GM19023 (cell line): ENCODE results near the gene PTPRG.

Source experiments
- ATAC-seq: cut with Tn5 transposase; IDR thresholded peaks from one replicate; pipeline ENCODE4 v1.9.1; 2021; ENCODE audit warnings: mild to moderate bottlenecking, moderate library complexity; ENCODE audit not compliant: unreplicated experiment

The PTPRG gene

GRCh38 chr3:61884794-61885193 is 323.4 kb downstream of the PTPRG start:
- ATAC-seq = no peak

DNA sequence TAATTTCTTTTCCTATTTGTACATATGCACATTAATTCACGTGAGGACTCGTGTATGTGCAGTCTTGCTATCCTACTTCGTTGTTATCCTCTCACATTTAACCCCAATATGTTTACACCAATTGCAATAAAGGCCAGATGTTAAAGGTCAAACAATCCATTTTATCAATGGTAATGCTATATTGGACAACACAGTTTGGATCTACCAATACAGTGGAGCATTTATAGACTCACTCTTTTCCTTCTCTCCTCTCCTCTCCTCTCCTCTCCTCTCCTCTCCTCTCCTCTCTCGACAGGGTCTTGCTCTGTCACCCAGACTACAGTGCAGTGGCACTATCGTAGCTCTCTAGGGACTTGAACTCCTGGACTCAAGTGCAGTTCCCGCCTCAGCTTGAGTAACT is 324.0 kb downstream of the PTPRG start:
- ATAC-seq = no peak

GRCh38 chr3:61887206-61887605 is 325.8 kb downstream of the PTPRG start:
- ATAC-seq = no peak

GRCh38 chr3:61889259-61889658 is 327.9 kb downstream of the PTPRG start:
- ATAC-seq = no peak

DNA sequence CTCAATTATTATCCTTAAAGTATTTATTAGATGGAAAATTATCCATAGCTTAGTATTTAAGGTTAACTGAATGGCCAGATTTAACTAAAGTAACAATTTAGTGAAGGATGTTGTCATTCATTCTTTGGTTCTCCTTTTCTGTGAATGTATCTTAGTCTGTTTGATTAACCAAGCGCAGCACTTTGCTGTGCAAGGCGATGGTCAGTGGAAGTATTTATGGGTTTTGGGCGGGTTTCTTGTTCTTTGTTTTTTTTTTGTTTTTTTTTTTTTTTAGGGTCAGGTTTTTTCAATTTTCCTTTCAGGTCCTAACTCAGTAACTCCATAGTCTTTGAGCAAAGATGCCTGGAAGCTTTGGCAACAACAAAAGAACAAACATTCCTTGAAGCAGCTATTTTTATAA is 328.8 kb downstream of the PTPRG start:
- no peak for ATAC-seq

DNA sequence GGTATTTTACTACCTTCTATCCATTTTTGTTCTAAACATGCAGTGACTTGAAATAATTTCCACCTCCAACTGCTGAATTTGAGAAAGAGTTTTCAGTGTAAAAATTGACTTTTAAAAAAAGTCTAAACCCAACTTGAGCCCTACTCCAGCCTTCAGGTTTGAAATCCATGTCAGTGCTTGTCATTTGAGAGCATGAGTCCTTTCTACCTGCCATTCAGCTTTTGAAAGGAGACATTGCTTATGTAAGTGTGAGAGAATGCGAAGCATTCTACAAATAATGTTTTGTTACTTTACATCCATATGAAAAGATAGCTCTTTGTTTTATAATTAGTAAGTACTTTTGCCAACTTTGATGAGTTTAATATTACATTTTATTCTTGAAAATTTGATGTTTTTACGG is 329.2 kb downstream of the PTPRG start:
- ATAC-seq = no peak

- ATAC-seq = no peak
Observed at GRCh38 chr3:61892891-61893290, 331.5 kb downstream of the PTPRG start.

DNA sequence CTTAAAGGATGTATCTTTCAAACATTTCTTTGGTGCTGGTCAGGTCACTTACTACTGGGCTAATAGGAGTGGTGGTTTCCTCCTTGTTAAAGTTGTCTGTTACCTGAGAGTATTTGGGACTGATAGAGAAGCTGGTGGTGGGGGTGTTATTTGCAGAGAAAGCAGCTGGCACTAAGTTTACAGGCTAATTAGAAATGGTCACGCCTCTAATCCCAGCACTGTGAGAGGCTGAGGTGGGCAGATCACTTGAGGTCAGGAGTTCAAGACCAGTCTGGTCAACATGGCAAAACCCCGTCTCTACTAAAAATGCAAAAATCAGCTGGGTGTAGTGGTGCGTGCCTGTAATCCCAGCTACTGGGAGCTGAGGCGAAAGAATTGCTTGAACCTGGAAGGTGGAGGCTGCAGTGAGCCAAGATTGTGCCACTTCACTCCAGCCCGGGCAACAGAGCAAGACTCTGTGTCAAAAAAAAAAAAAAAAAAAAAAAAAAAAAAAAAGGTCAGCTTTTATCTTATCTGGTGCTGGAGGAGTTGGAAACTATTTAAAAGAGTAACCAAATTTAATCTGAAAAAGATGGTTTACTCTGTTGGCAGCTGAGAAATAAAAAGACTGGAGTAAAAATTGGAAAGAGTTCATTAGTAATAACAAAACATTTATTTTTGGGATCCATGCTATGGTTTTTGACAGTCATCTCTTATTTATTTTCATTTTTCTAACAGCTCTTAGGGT is 332.6 kb downstream of the PTPRG start:
- ATAC-seq = no peak

DNA sequence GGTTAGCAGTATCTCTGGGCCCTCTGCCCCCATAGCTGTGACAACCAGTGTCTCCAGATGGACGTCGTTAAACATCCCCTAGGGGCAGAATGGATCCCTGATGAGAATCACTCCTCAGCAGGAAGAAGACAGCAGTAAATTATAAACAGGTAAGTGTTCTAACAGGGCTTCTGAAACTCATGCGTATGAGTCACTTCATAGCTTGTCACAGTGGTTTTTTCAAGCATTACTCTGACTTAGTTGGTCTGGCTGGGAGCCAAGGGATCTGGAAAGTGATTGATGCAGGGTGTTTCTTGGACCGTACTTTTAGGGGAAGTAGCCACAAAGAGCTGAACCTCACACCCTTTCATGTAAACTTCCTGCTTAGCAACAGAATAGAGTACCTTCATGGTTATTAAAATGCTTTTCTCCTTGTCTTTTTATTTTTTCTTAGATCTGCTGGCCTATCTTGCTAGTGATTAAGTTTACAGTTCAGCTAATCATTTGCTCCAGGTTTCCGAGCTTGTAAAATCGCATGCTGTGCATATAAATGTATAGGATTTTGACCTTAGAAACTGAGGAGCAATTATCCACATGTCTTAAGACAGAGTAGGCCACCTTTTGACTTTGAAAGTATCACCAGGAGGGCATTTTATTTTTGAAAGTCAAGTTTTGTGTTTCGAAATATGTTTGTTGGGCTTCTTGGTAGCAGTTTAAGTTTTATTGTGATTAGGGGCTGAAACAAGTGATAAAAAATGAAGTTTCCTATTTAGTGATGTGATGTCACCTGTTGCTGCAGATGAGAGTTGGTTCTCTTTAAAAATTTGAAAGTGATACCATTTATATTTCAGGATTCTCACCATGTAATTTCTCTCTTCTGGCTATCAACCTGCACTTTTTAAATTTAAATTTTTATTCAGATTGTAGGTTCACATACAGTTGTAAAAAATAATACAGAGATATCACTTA is 333.9 kb downstream of the PTPRG start:
- ATAC-seq = peak; percentile 93

DNA sequence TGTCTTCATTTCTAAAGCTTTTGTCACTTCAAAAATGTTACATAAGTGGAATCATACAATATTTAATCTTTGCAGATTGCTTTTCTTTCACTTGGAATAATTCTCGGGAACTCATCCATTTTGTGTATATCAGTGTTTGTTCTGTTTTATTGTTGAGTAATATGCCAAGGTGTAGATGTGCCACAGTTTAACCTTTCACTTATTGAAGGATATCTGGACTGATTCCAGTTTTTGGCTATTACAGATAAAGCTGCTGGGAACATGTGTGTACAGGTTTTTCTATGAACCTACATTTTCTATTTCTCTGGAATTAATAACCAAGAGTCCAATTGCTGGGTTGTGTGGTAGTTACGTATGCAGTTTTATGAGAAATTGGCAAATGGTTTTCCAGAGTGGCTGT is 334.9 kb downstream of the PTPRG start:
- no peak for ATAC-seq

GRCh38 chr3:61897848-61898247 is 336.5 kb downstream of the PTPRG start:
- no peak for ATAC-seq

- no peak for ATAC-seq
Observed at GRCh38 chr3:61899700-61900462, 338.5 kb downstream of the PTPRG start.

- ATAC-seq = no peak
Observed at GRCh38 chr3:61901496-61901895, 340.1 kb downstream of the PTPRG start.

- ATAC-seq = no peak
Observed at GRCh38 chr3:61901986-61902385, 340.6 kb downstream of the PTPRG start.

DNA sequence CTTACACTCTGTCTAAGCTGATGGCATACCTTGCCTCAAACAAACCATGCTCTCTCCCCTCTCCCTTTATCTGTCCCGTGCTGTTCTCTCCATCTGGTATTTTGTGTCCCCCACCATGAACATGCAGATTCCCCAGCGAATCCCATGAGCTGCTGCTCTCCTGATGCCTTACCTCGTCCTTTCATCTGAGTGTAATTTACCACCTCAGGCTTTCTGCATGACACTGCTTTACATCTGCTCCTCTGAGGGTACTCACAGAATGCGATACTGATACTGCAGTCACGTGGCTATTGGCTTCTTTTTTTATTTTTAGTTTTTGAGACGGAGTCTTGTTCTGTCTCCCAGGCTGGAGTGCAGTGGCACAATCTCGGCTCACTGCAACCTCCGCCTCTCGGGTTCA is 341.7 kb downstream of the PTPRG start:
- ATAC-seq = no peak

DNA sequence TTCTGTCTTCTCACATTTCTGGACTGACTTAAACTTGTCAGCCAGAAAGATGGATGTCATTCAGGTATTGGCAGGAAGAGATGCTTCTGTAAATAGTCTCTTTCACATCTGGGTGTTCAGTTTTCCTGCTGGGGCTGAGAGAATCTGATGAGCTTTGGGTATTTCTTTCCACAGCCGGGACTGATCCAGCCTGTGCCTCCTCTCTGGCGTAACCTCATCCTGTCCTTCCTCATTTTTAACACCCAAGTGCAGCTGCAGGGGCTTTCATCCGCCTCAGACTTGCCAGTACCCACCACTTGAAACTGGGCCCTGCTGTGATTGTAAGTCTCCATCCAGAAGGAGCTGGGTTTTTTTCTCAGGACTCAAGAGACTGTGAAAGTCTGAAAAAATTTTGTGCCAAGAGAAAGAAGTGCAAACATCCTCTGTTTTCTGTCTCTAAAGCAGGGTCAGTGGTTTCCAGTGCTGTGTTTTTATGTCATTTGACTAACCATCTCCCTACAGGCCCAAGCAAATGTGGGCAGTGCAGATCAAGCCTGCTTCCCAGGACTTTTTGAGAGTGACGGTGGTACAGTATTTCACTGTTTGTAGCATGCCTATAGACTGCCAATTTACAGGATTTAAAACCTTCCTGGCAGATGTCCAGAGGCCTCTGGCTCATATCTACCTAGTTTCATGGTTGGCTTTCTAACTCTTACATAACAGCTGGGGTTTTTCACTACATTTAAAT is 342.7 kb downstream of the PTPRG start:
- peak; percentile 49 for ATAC-seq

DNA sequence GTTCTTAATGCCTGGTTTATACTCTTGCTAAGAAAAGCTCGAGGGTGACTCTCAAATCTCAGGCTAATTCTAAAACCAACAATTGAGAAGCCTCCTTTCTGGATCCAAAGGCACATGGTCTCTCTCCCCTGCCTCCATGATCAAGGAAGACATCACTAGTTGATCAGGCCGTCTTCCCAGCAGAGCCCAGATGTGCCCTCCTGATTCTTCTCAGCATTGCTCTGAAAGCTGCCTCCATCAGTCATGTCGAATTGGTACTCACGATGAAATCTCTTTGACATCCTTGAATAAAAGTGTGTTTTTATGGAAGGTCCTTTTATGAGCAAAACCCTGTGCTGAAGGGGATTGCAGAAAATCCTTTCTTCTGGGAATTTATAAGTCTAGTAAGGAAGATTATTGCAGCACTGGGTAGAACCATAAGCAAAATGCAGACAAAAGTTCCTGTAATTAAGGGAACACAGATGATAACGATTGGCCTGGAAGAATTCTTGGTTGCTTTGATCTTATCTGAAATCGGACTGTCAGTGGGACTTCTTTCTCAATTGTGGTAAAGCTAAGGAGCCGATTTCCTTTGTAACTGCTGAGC is 345.9 kb downstream of the PTPRG start:
- ATAC-seq = no peak

- no peak for ATAC-seq
Observed at GRCh38 chr3:61908382-61908781, 347.0 kb downstream of the PTPRG start.

DNA sequence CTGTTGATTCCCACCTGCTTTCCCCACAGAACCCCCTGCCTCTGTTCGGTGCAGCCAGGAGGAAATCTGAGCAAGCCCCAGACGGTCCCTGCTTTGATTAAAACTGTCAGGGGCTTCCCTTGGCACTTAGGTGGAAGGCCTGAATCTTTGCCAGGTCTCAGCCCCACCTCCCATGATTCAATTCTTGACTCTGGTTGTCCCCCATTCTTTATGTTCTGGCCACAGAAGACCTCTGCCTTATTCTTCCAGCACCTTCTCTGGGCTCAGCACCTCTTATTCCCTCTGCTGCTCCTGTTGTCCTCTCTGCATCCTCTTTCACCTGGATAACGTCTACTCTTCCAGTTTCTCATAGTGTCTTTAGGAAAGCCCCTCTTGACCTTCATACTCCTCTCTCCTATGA is 349.4 kb downstream of the PTPRG start:
- ATAC-seq = peak; percentile 39

- ATAC-seq = peak; percentile 77
Observed at GRCh38 chr3:61912158-61912557, 350.8 kb downstream of the PTPRG start.
